GM18502 (cell line): Measurements from ENCODE around the gene DLK2.

ENCODE experiments used
- ATAC-seq: cut with Tn5 transposase; IDR thresholded peaks from one replicate; pipeline ENCODE4 v1.9.1; 2021; ENCODE audit warnings: mild to moderate bottlenecking; ENCODE audit not compliant: unreplicated experiment, poor library complexity

Gene DLK2

DNA sequence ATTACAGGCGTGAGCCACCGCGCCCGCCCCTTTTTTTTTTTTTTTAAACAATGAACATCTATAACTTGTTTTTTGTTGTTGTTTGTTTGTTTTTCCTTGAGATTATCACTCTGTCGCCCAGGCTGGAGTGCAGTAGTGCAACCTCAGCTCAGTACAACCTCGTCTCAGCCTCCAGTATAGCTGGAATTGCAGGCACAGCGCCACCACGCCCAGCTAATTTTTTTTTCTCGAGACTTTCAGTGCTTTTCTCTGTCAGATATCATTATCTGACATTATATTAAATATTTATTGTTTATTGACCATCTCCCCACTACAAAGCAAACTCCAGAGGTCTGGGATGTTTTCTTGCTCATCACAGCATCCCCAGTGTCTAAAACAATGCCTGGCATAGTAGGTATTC, 2.3 kb upstream of the DLK2 start:
- no peak for ATAC-seq

DNA sequence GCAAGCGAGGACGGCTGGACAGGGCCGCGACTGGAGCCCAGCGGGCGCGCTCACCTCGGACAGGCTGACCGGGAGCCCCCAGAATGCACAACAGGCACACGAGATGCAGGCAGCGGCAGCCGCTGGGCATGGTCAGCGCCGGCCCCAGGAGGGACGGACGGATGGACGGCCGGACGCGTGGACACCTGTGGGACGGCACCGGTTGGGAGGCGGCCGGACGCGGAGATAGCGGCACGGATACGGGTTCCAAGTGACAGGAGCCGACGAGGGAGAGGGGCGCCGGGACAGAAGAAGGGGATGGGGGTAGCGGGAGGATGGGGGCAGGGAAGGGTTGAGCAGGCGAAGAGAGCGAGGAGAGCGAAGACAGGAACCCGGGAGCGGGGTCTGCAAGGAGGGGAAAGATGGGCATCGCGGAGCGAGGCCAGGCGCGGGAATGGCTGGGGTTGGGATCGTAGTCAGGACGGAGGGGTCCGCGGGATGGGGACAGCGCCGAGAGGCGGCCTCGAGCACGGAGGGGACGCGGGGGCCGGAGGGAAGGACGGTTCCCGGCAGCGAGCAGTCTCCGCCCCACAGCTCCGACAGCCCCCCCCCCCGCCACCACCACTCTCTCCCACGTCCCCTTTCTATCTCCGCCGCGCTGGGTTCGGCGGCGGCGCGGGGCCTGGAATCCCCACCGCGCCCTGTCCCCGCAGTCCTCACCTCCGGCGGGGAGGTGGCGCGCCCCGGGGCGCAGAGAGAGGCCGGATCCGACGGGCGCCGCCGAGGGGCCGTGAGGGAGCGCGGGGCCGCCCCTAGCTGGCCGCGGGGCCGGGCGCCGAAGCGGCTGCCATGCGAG, 435 bp downstream of the DLK2 start:
- peak; percentile 30 for ATAC-seq

DNA sequence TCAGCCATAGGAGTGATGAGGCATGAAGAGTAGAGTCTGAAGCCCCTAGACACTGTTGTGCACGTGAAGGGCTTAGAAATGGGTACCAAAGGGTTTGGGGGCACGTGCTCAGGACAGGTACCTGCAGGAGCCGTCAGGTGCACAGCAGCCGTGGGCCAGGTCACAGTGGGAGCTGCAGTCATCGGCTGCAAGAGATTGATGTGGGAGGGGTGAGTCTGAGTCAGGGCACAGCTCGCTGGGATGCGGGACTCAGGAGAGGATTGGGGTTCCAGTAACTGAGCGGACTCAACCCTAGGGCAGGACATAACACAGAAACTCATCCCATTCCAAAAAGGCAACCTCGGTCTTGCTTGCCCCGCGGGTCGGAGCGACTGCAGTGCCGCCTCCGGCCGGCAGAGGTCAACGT, 1.1 kb downstream of the DLK2 start:
- peak; percentile 69 for ATAC-seq

DNA sequence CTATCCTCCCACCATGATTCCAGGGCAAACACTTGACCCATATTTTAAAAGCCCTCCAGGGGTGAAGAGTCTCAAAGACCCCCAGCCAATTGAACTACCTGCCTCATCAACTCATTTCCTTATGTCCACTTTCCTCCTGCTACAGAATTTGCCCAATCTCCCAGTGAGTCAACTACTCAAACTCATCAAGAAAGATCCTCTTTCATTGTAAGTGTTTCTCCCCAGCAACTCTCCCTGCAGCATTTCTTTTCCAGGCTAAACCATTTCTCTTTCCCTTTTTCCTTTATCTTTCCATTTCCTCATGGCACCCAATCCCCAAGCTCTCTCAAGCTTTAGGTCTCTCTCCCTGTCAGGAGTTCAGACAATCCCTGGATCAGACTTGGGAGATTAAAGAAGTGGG, 1.5 kb downstream of the DLK2 start:
- ATAC-seq = no peak

DNA sequence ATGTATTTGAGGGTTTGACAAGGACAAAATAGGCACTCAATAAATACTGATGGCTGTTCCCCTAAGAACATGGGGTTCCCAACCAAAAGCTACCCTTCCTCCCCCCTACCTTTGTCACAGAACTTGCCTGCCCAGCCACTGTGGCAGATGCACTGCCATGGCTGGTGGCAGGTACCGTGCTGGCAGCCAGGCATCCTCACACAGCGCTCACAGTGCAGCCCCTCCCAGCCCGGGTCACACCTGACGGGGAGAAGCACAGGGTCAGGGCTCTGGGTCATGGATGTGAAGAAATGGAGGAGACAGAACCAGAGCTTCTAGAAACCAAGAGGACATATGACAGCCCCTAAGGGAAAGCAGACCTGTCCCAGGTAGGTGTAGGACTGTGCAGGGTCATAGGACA, 2.5 kb downstream of the DLK2 start:
- ATAC-seq = no peak

DNA sequence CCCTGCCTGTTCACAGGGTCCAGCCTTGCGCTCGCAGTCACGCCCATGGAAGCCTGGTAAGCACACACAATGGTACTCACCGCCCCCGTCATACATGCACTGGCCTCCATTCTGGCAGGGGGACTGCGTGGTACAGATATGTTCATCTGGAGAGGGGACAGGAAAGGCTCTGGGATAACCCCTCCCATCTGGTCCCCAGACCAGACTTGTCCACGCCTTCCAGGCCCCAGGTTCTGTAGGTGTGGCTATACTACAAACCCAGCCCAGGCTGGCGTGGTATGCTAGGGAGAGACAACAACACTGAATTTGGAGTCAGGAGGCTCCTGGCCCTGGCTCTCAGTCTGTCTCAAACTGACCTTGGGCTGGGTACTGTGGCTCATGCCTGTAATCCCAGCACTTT, 3.4 kb downstream of the DLK2 start:
- no peak for ATAC-seq

DNA sequence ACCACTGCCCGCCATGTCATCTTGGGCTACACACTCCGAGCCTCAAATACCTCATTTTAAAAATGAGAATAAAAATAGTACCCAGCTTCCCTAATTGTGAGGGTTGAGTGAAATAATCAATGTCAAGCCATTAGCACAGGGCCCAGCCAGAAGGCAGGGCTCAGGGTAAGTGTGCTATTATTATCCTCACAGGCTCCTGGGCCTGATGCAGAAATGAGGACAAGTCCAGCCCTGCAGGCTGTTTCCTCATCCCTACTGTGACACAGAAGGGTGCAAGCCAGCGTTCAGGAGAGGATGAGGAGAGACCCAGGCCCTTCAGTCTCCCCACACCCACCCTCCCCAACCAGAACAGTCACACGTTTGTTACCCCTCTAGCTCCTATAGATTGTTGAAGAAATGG, 4.0 kb downstream of the DLK2 start:
- ATAC-seq = no peak

DNA sequence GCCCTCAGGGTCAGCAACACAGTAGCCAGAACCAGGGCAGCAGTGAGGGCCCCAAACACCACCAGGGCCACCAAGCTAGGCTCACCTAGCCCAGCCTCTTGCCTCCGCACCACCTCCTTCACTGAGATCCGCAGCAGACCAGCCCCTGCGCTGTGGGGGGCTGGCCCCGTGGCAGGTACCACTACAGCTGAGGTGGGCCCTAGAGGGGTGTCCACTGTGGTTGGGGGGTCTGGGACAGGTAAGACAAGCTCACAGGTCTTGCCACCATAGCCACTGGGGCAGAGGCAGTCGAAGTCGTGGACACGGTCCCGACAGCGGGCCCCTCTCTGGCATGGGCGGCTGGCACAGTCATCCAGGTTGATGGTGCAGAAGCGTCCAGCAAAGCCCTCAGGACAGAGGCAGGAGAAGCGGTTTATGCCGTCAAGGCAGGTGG, 4.6 kb downstream of the DLK2 start:
- no peak for ATAC-seq

DNA sequence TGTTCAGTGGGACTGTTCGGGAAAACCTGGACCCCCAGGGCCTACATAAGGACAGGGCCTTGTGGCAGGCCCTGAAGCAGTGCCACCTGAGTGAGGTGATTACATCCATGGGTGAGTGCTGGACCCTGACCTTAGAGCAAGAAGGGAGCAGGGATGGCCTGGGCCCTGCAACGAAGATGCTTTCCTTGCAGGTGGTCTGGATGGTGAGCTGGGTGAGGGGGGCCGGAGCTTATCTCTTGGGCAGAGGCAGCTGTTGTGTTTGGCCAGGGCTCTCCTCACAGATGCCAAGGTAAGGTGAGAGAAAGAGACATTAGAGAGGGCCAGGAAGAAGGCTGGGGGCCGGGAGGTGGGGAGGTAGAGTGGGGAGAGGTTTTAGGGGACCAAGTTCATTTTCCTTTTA, 6.4 kb downstream of the DLK2 start:
- ATAC-seq = no peak

DNA sequence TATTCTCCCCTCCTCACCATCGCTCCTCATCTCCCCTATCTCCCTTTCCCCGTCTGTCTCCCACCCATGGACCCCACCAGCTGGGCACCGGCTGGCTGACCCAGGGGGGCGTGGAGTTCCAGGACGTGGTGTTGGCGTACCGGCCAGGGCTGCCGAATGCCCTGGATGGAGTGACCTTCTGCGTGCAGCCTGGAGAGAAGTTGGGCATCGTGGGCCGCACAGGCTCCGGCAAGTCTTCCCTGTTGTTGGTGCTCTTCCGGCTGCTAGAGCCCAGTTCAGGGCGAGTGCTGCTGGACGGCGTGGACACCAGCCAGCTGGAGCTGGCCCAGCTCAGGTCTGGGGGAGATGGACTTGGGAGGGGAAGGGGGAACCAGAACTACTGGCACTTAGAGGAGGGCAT, 7.7 kb downstream of the DLK2 start:
- ATAC-seq = no peak

DNA sequence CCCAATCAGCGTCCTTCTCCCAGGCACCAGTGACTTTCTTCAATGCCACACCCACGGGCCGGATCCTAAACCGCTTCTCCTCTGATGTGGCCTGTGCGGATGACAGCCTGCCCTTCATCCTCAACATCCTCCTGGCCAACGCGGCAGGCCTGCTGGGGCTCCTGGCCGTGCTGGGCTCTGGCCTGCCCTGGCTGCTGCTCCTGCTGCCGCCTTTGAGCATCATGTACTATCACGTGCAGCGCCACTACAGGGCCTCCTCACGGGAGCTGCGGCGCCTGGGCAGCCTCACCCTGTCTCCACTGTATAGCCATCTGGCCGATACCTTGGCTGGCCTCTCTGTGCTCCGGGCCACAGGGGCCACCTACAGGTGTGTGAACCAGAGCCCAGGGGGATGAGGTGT, 9.8 kb downstream of the DLK2 start:
- no peak for ATAC-seq

DNA sequence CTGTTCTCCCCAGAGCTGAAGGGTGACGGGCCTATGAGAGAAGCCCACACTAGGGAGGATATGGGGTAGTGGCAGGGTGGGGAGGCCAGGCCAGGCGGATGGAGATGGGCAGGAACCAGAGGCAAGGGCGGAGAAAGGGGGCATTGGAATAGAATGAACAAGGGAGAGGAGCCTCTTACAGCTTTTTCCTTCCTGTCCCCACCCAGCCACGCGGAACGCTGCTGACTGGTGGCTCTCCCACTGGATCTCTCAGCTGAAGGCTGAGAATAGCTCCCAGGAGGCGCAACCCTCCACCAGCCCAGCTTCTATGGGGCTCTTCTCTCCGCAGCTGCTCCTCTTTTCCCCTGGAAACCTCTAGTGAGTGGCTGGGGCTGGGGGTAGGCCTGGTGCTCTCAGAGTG, 10.8 kb downstream of the DLK2 start:
- ATAC-seq = no peak

DNA sequence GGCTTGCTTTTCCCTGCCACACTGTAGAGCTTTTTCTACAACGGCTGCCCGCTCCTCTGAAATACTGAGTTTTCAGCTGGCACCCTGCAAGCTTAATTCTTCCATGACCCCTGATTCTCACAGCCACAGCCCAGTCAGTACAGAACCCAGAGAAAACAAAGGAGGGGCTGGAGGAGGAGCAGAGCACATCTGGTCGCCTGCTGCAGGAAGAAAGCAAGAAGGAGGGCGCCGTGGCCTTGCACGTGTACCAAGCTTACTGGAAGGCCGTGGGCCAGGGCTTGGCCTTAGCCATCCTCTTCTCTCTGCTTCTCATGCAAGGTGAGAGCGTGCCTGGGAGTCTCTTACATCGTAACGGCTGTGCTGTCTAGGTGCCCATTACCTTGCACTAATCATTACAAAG, 11.3 kb downstream of the DLK2 start:
- ATAC-seq = no peak

DNA sequence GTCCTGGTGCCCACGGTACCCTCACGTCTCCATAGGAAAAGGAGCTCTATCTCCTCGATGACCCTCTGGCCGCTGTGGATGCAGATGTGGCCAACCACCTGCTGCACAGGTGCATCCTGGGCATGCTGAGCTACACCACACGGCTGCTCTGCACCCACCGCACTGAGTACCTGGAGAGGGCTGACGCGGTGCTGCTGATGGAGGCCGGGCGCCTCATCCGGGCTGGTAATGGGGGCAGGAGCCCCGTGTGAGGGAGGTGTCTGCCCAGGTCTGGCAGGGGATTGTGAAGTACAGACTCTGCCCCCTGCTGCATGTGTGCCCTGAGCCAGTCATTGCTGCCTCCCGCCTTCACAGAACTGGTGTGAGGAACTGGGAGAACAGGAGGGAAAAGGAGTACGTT, 12.4 kb downstream of the DLK2 start:
- ATAC-seq = no peak

DNA sequence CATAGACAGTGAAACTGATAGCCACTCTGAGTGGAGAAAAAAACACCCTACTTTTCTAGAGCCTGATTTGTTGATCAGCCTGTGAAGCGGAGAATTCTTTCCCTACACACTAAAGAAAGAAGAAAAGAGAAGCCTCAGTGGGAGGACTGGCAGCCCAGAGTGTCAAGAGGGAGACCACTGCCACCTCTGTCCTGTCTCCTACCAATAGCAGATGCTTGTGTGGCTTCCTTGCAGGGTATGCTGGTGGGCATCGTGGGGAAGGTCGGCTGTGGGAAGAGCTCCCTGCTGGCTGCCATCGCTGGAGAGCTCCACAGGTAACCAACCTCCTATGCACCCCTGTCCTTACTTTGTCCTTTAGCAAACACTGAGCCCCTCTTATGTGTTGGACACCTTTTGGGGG, 17.6 kb downstream of the DLK2 start:
- ATAC-seq = no peak

DNA sequence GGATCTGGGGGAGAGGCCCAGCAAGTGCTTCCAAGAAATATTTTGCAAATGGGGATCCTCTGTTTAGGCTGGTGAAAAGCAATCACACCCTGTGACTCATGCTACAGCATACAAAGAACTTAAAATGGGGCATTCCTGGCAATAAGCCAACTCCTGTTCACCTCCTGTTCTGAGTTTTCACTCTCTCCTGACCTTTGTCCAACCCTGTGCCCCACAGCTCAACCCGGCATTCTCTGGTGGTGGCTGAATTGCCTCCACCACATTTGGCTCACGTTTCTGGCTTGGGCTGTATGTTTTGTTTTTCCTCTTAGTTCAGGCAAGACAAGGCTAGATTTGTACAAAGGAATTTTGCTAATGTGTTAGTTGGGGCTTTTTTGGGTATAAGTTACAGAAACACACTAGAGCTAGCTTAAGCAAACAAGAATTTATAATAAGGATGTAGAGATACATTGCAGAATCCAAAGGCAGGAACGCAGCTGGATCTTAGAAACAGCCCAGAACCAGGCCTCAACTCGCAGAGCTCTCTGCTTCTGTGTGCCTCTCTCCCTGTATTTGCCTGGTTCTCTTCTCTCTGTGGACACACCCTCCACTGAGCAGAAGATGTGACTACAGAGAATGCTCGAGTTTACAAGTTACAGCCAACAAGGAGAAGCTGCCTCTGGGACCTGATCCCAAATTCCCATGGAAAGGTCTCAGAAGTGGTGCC, 18.6 kb downstream of the DLK2 start:
- no peak for ATAC-seq

DNA sequence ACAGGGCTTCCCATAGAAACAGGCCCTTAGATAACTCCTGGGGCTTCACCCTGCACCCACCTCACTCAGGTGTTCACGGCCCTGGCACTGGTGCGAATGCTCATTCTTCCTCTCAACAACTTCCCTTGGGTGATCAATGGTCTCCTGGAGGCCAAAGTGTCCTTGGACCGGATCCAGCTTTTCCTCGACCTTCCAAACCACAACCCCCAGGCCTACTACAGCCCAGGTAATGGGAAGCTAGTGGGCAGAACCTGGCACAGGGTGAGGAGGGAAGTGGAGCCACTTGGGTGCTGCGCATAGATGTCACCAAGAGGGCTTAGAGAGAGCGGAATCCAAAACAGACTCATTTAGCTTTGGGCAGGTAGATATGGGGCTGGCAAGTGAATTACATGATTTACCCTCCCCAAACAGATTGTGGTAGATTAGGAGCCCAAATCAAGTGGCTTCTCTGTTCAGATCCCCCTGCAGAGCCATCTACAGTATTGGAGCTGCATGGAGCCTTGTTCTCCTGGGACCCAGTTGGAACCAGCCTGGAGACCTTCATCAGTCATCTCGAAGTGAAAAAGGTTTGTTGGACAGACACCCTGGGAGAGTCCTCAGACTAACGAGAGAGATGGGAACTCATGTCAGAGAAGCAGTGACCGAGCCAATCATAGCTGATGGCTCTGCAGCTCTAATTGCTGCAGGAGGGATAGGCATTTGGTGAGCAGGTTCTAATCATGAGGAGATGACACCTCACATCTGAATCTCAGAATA, 19.5 kb downstream of the DLK2 start:
- ATAC-seq = no peak

DNA sequence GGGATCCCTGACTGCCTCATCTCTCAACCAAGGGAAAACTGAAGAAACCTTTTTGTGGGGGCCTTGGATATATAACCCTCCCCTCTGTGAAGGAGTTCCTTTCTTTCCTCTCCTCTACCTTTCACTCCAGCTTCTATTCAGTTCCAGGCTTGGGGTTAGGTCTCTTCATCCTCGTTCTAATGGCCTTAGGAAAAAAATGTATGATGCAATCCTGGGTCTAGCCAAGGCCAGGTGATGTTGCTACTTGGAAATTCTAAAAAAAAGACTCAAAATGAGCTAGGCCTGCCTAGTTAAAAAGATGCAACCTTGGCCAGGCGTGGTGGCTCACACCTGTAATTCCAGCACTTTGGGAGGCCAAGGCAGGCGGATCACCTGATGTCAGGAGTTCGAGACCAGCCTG, 20.4 kb downstream of the DLK2 start:
- no peak for ATAC-seq

DNA sequence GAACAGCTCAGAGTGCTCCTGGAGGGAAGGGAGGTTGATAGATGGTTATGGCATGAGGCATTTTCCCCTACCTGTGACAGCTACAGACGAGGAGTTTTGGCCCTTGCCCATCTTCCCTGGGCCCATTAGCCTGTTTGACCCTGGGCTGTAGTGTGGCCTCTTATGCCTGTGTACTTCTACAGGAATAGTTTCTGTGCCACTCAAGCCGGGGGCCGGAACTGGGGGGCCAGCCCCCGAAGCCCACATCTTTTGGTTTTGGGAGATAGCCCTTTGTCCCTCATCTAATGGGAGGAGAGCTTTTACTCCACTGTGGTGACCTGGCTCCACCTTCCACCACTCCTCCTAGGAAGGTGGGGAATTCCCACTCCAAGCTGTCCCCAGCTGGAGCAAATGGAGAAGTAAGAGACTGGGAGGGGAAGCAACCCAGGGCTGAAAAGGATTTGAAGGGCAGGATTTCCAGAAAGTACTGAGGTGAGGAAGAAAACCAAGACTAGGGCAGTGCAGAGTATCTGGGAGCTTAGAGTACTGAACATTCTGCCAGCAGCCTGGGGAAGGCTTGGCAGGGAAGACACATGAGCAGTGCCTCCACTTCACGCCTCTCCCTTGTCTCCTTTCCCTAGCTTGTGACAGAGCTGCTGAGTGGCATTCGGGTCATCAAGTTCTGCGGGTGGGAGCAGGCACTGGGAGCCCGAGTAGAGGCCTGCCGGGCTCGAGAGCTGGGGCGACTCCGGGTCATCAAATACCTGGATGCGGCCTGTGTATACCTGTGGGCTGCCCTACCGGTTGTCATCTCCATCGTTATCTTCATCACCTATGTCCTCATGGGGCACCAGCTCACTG, 21.1 kb downstream of the DLK2 start:
- no peak for ATAC-seq

DNA sequence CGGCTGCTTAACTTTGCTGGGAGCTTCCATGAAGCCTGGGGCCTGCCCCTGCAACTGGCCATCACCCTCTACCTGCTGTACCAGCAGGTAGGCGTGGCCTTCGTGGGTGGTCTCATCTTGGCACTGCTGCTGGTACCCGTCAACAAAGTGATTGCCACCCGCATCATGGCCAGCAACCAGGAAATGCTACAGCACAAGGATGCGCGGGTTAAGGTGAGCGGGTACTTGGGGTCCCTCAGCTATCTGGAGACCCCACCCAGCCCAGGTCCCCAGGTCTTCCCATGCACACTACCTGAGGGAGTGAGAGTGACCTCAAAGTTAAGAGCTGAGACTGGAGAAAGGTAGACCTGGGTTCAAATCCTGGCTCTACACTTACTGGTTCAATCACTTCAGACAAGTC, 22.2 kb downstream of the DLK2 start:
- ATAC-seq = no peak
